GM12892 (cell line): ENCODE measurements around the gene ANKUB1.

Source experiments
- DNase-seq: peaks from one replicate; pipeline ENCODE4 v3.0.0; 2011; ENCODE audit not compliant: insufficient read length
- FAIRE-seq: peaks from 2 replicates; lab custom pipeline; 2011; peaks lifted over from hg19 to GRCh38; lab: Jason Lieb, UNC
- POLR2A ChIP-seq: IDR thresholded peaks from 2 replicates; pipeline ENCODE4 v1.6.1; 2011; ENCODE audit warnings: low read depth, low read length, control low read depth
- POLR2AphosphoS5 ChIP-seq: IDR thresholded peaks from 2 replicates; pipeline ENCODE4 v1.6.1; 2011; ENCODE audit warnings: low read depth, low read length, control low read depth
- TAF1 ChIP-seq: IDR thresholded peaks from 2 replicates; pipeline ENCODE4 v1.6.1; 2011; ENCODE audit warnings: low read depth, mild to moderate bottlenecking, control low read depth, low read length, borderline replicate concordance

ANKUB1 gene

DNA sequence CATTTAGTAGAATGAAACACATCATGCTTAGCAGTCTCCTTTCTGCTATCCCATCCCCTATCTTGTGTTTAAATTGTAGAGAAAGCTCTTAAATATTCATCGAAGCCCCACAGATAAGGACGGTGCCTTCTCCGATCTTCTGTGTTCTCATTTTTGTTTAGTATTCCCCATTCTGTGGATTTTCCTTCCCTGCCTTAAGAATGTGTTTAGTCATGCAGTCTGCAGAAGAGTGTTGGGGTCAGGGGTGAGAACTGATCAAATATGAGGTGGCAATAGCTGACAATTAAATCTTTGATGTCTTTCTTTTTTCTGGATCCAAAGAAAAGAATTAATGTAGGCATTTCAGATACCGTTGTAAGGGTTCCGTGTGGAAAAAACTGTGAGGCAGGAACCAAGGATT is 9.3 kb upstream of the ANKUB1 start:
- FAIRE-seq (no peak), DNase-seq (no peak)

DNA sequence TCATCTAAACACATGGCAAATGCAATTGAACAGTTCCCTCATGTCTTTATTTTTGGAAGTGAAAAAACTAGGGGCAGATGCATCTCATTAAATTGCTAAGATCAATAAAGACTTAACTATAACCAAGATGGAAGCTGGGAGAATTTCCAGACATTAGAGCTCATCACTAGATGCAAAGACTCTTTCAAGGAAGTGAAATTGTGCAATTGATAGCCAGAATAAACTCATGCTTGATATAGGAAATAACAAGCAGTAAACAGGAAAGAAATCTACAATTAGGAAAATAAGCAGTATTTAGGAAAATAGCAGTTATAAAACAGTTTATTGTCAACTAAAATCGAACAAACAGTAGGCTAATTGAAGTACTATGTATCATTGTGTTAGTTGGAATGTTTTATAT is 8.8 kb upstream of the ANKUB1 start:
- DNase-seq (no peak), FAIRE-seq (no peak)
- no peak for TF ChIP-seq TAF1
- TF ChIP-seq POLR2A: no peak
- no peak for TF ChIP-seq POLR2AphosphoS5

More for the DNA sequence above, 9.3 kb upstream of the ANKUB1 start:
- TF ChIP-seq POLR2AphosphoS5 (no peak), POLR2A (no peak), TAF1 (no peak)

DNA sequence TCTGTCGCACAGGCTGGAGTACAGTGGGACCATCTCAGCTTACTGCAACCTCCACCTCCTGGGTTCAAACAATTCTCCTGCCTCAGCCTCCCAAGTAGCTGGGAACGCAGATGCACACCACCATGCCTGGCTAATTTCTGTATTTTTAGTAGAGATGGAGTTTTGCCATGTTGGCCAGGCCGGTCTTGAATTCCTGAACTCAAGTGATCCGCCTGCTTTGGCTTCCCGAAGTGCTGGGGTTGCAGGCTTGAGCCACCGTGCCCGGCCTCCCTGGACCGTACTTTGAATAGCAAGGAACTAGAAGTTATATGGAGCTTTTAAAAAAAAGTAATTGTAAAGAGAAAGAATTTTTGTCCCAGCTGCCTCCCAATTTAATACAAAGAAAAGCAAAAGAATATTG is 8.3 kb upstream of the ANKUB1 start:
- TF ChIP-seq POLR2A (no peak), TAF1 (no peak), POLR2AphosphoS5 (no peak)
- FAIRE-seq (no peak), DNase-seq (no peak)

DNA sequence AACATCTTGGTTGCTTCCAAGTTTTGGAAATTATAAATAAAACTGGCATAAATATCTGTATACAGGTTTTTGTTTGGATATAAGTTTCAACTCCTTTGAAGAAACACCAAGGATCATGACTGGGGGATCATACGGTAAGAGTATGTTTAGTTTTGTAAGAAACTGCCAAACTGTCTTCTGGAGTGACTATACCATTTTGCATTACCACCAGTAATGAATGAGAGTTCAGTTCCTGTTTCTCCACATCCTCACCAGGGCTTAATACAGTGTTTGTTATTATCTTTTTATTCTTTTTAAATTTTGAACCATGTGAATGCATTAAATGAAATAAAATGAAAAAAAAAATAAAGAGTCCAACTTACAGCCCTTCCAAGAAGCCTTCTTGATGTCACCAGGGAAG is 3.7 kb upstream of the ANKUB1 start:
- TF ChIP-seq POLR2A: no peak
- no peak for TF ChIP-seq POLR2AphosphoS5
- TF ChIP-seq TAF1: no peak
- no peak for FAIRE-seq
- DNase-seq: no peak

DNA sequence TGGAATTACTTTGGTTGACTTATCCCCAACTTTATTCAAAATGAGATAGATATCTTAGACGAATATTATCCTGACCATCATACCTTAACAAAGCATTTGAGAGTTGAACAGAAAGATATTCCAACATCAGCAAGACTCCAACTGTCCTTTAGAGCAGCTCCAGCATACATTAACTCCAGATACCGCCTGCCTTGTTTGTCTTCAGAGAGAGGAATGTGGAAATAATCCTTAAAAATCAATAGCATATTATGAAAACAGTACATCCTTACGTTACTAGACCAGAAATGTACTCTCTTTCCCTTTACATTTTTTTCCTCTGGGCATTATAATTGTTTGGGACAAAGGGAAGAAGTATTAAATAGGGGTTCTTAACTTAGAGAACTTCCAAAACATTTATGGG is 1.7 kb downstream of the ANKUB1 start:
- TF ChIP-seq POLR2A: no peak
- TF ChIP-seq POLR2AphosphoS5: no peak
- no peak for TF ChIP-seq TAF1
- DNase-seq (no peak), FAIRE-seq (no peak)

DNA sequence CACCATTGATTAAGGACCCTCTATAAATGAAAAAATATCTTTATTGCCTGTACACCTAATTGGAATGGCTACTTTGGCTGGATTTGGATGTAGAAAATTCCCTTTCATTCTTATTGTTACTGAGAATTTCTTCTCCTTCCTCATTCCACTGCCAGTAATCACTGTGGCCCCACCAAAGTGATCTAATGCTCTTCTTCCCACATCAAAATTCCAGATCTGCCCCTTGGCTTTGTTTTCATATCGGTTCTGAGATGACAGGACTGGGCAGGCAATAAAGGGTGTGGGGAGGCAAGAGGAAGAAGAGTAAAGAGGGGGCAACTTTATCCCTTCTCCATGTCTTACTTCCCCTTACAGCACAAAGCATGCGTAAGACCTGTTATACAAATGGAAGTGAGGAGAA is 2.1 kb downstream of the ANKUB1 start:
- DNase-seq: no peak
- TF ChIP-seq POLR2AphosphoS5 (no peak), POLR2A (no peak), TAF1 (no peak)
- FAIRE-seq: no peak

DNA sequence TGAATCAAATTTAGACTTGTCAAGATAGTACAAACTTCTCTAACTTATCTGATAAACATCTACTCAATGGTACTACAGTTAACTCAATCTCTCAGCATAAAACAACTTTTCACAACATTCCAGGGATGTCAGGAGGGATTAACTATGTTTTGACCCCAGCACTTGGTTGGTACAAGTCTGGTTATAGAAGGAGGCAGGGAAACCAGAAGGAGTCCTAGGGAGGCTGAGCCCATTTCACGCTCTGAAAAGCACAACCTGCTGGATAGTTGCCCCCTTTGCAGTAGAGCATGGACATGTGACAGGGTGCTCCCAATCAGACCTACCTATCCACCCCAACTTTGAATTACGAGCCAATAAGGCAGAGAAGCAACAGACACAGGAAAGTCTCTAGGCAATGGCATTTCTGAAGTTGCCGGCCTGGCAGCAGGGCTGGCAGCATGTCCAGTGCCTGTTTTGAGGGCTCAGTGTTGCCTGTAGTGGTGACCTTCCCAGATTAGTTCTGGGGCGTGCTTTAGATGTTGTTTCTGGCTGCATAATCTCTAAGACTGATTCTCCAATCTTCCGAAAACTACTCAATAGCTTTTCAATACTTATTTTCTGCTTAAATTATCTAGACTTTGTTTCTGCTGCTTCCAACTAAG is 8.2 kb downstream of the ANKUB1 start:
- DNase-seq (no peak), FAIRE-seq (no peak)
- TF ChIP-seq POLR2A: no peak
- TF ChIP-seq TAF1: no peak
- TF ChIP-seq POLR2AphosphoS5: no peak

DNA sequence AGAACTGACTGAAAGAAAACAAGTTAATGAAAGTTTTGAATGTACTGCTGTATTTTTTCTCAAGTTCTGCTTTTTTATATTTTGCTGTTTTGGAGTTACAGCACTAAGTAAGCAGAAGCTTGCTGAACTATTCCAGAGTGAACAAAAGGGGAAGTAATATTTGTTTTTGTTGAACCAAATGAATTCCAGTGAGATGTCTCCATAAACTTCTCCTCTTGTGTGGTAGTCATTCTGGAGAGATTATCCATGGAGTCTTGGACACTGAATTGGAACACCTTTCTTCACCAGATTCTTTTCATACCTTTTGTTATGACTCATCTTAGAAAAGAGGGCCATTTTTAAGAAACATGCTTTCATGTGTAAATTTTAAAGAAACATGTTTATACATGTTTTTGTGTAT is 8.8 kb downstream of the ANKUB1 start:
- no peak for FAIRE-seq
- no peak for DNase-seq
- no peak for TF ChIP-seq POLR2AphosphoS5
- TF ChIP-seq POLR2A: no peak
- no peak for TF ChIP-seq TAF1

DNA sequence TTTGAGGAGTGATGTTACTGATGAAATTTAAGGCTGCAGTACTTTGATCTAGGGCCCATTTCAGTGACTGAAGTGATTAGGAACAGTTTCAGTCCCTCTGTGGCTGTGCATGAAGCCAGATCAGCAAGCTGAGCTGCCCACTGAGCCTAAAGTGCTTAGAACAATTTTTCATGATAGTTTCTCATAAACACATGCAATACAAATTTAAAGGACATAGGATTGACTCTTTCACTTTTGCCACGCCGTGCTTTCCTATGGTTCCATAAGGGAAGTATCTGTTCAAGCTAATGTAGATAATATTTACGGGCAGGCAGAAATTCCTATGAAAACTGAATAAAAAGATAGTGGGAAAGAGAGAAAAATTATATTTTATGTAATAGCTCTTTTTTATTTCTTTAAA is 10.6 kb downstream of the ANKUB1 start:
- DNase-seq: no peak
- FAIRE-seq: no peak
- TF ChIP-seq POLR2AphosphoS5 (no peak), TAF1 (no peak), POLR2A (no peak)

DNA sequence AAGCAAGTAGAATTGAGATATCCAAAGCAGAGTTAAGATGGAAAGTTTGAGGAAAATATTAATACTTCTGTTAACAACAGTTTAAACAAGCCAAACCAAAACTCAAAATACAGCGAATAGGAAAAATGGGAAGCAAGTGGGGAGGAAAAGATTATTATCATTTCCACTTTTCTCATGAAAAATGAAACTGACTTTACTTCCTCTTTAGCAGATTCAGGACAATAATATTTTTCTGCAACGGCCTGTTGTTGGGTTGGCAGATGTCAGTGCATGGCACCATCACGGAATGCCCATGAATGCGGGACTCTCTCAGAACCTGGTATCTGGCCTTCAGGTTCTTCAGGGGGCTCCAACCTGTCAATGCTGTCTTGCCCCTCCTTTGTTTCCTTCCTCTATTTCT is 11.1 kb downstream of the ANKUB1 start:
- no peak for TF ChIP-seq POLR2AphosphoS5
- DNase-seq (no peak), FAIRE-seq (no peak)

DNA sequence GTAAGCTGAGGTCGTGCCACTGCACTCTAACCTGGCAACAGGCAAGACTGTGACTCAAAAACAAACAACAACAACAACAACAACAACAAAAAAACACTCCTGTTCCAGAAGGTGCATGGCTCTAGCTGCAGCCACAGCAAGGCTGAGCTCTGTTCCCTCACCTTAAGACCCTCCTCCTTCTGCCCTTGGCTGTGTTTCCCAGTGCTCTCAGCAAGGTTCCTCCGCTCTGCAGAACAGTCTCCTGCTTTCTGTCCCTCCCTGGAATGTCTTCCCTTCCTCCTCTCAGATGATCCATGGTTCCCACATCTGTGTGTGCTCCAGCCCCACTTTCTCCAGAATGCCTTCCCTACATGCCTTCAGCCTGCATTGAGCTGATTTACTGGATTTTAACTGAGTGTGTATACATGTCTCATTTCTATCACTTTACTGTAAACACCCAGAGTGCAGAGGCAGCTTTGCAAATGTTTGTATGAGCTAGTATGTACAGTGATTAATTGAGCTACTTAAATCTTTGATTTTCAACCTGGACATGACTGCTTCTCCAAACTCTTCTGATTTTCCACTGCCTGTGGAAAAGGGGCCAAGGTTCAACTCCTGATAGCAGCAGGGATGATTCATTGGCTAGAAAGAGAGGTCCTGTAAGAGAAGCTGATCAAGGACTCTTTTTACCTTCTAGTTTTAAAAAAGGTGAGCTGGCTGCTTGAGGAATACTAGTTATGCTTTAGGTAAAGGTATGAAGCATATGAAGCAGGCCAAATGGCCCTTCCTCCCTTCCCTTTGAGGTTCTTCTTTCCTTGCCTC is 14.7 kb downstream of the ANKUB1 start:
- DNase-seq: no peak
- TF ChIP-seq POLR2AphosphoS5: no peak
- FAIRE-seq: no peak

DNA sequence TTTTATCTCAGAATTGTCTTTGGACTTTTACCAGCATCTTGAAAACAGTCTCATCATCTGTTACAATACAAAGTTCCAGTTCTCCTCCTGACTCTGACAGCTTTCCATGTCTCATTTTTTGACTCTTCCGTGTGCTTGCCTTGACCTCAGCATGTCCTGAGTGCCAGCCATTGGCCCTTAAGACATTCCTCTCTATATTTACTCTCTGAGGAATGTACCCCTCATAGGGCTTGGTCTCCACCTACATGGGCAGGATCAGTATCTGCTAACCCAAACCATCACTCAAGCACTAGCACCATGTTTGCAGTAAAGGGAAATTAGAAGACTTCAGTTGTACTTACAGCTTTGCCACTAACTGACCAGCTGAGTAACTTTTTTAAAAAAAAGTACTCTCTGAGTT is 16.2 kb downstream of the ANKUB1 start:
- no peak for TF ChIP-seq TAF1
- TF ChIP-seq POLR2AphosphoS5: no peak
- TF ChIP-seq POLR2A: no peak
- no peak for FAIRE-seq
- DNase-seq: no peak
